ENCODE measurements around the gene SLFN14. TPM values are rescaled to one million over a fixed set of nuclear protein-coding genes. Genes with fewer than 3 reads are reported as not detected.
"Not testable (repeated sequence)": the region's sequence is repeated elsewhere in the genome, so short reads cannot be mapped to it uniquely, and the experiment has no call there.

SLFN14 gene
- total RNA-seq, 2 donors from 2014 or later: not detected

- Histone ChIP-seq H3K36me3 (no peaks in the 10 kb centered on the region), H3K27ac (no peak overlapping the region), H3K4me1 (no peaks in the 10 kb centered on the region), H3K9me3 (no peaks in the 10 kb centered on the region), H3K27me3 (no peaks in the 10 kb centered on the region), H3K4me3 (no peak overlapping the region), H3K9ac (ENCODE audit: low read depth in 2 of 2, low read length in 2 of 2) (no peak overlapping the region)
- intact Hi-C loops (cut with DNase I): no loop called here
- TF ChIP-seq, protein P1, sequence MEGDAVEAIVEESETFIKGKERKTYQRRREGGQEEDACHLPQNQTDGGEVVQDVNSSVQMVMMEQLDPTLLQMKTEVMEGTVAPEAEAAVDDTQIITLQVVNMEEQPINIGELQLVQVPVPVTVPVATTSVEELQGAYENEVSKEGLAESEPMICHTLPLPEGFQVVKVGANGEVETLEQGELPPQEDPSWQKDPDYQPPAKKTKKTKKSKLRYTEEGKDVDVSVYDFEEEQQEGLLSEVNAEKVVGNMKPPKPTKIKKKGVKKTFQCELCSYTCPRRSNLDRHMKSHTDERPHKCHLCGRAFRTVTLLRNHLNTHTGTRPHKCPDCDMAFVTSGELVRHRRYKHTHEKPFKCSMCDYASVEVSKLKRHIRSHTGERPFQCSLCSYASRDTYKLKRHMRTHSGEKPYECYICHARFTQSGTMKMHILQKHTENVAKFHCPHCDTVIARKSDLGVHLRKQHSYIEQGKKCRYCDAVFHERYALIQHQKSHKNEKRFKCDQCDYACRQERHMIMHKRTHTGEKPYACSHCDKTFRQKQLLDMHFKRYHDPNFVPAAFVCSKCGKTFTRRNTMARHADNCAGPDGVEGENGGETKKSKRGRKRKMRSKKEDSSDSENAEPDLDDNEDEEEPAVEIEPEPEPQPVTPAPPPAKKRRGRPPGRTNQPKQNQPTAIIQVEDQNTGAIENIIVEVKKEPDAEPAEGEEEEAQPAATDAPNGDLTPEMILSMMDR (IDR thresholded peaks at IDR 0.05): no peak
- DNase-seq: no peak
Observed at GRCh38 chr17:35521150-35521549, 39.5 kb downstream of the SLFN14 start.

GRCh38 chr17:35519906-35520442, 40.6 kb downstream of the SLFN14 start:
- DNase-seq: no peak
- no peaks in the 10 kb centered on the region for H3K36me3 ChIP-seq
- H3K27me3 ChIP-seq: no peaks in the 10 kb centered on the region
- intact Hi-C loops (cut with DNase I): no loop called here
- H3K4me3 ChIP-seq: no peak overlapping the region
- no peak overlapping the region for H3K9ac ChIP-seq (ENCODE audit: low read depth in 2 of 2, low read length in 2 of 2)
- H3K9me3 ChIP-seq: no peaks in the 10 kb centered on the region
- TF ChIP-seq, protein P1 (IDR thresholded peaks at IDR 0.05): no peak
- no peak overlapping the region for H3K27ac ChIP-seq
- no peaks in the 10 kb centered on the region for H3K4me1 ChIP-seq

- Histone ChIP-seq H3K9me3 (no peaks in the 10 kb centered on the region), H3K4me1 (no peaks in the 10 kb centered on the region), H3K36me3 (no peaks in the 10 kb centered on the region), H3K27me3 (no peaks in the 10 kb centered on the region), H3K4me3 (no peak overlapping the region), H3K27ac (no peak overlapping the region), H3K9ac (ENCODE audit: low read depth in 2 of 2, low read length in 2 of 2) (no peak overlapping the region)
- TF ChIP-seq, protein P1 (IDR thresholded peaks at IDR 0.05): no peak
- no peak for DNase-seq
- intact Hi-C loops (cut with DNase I): no loop called here
Observed at GRCh38 chr17:35519439-35519838, 41.2 kb downstream of the SLFN14 start.

DNA sequence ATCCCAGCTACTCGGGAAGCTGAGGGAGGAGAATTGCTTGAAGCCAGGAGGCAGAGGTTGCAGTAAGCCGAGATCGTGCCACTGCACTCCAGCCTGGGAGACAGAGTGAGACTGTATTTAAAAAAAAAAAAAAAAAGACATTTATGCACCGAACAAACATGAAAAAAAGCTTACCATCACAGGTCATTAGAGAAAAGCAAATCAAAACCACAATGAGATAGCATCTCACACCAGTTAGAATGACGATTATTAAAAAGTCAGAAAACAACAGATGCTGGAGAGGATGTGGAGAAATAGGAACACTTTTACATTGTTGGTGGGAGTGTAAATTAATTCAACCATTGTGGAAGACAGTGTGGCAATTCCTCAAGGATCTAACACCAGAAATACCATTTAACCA, 42.2 kb downstream of the SLFN14 start:
- H3K4me3 ChIP-seq; H3K9ac ChIP-seq (ENCODE audit: low read depth in 2 of 2, low read length in 2 of 2); H3K27ac ChIP-seq; H3K9me3 ChIP-seq; intact Hi-C loops (cut with DNase I); H3K27me3 ChIP-seq; H3K4me1 ChIP-seq; H3K36me3 ChIP-seq; DNase-seq: not testable (repeated sequence)

DNA sequence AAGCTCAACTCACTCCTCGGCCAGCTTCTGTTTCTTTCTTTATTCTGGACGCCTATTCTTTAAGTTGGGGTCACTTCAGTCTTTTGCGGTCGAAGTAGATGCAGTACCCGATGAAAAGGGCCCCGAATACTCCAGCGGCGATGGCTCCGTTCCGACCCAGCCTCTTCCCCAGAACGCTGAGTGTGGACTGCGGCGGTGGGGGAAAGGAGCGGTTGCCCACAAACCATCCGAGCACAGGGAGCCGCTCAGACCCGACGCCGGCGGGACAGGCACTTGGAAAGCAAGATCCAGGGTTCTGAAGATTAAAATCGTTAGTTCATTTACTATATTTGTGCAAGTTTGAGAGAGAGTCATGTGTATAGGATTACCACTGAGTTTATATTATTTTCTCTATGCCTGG, 45.6 kb downstream of the SLFN14 start:
- Histone ChIP-seq H3K27ac (no peak overlapping the region), H3K27me3 (no peaks in the 10 kb centered on the region), H3K4me1 (no peaks in the 10 kb centered on the region), H3K9me3 (no peaks in the 10 kb centered on the region), H3K9ac (ENCODE audit: low read depth in 2 of 2, low read length in 2 of 2) (no peak overlapping the region), H3K36me3 (no peaks in the 10 kb centered on the region), H3K4me3 (no peak overlapping the region)
- intact Hi-C loops (cut with DNase I): no loop called here
- TF ChIP-seq, protein P1 (IDR thresholded peaks at IDR 0.05): no peak
- no peak for DNase-seq

- Histone ChIP-seq H3K27me3 (no peaks in the 10 kb centered on the region), H3K9ac (ENCODE audit: low read depth in 2 of 2, low read length in 2 of 2) (no peak overlapping the region), H3K4me1 (no peaks in the 10 kb centered on the region), H3K27ac (no peak overlapping the region), H3K9me3 (no peaks in the 10 kb centered on the region), H3K4me3 (no peak overlapping the region), H3K36me3 (no peaks in the 10 kb centered on the region)
- TF ChIP-seq, protein P1 (IDR thresholded peaks at IDR 0.05): no peak
- no peak for DNase-seq
- intact Hi-C loops (cut with DNase I): no loop called here
Observed at GRCh38 chr17:35514564-35514963, 46.1 kb downstream of the SLFN14 start.

Other genes with a start within 250 kb of the SLFN14 start
- 1 to 10 TPM; 3.6 to 9.1 TPM for gene SLFN11, start 187.2 kb downstream of the SLFN14 start, total RNA-seq
- 1 to 10 TPM; 1.3 to 2.0 TPM for gene SLFN12, start 128.3 kb downstream of the SLFN14 start, total RNA-seq
- gene SLFN13, start 112.1 kb downstream of the SLFN14 start, total RNA-seq: 10 to 100 TPM in 1 of 2 donors, 1 to 10 TPM in 1; 6.2 to 10.2 TPM
- gene SLFN12L, start 23.1 kb downstream of the SLFN14 start, total RNA-seq: 1 to 10 TPM in 1 of 2 donors, under 1 TPM in 1; 0.86 to 1.0 TPM
- gene PEX12, start 17.8 kb upstream of the SLFN14 start, total RNA-seq: 1 to 10 TPM; 2.6 to 5.9 TPM
- gene AP2B1, start 26.5 kb upstream of the SLFN14 start, total RNA-seq: 100 to 1,000 TPM; 220 to 274 TPM
- gene RASL10B, start 170.8 kb upstream of the SLFN14 start, total RNA-seq: under 1 TPM; 0.07 to 0.21 TPM
- gene GAS2L2, start 192.4 kb upstream of the SLFN14 start, total RNA-seq: under 1 TPM in 1 of 2 donors, not detected in 1; 0.15 TPM
- gene C17orf50, start 200.1 kb upstream of the SLFN14 start, total RNA-seq: not detected
- gene MMP28, start 234.8 kb upstream of the SLFN14 start, total RNA-seq: 10 to 100 TPM; 62.5 to 66.7 TPM
- gene TAF15, start 248.7 kb upstream of the SLFN14 start, total RNA-seq: 100 to 1,000 TPM; 132 to 218 TPM